Measurements from ENCODE around the gene EPS15.
A peak's percentile ranks its signal among the peaks of the same experiment; 100 is the strongest.

The EPS15 gene

GRCh38 chr1:51331206-51332100 lies 187.6 kb downstream of the EPS15 start (continued):
- TF ChIP-seq KLF7 (tag by site-specific recombination; IDR thresholded peaks at IDR 0.05; ENCODE audit: borderline replicate concordance) (no peak), SP2 (tag by site-specific recombination; IDR thresholded peaks at IDR 0.05) (peak; percentile 14), OVOL3 (tag by site-specific recombination; IDR thresholded peaks at IDR 0.05) (no peak), ZNF701 (tag by site-specific recombination; IDR thresholded peaks at IDR 0.05) (no peak), ZNF514 (tag by site-specific recombination; IDR thresholded peaks at IDR 0.05) (no peak), KLF17 (tag by site-specific recombination; IDR thresholded peaks at IDR 0.05) (peak; percentile 60), PATZ1 (tag by site-specific recombination; IDR thresholded peaks at IDR 0.05) (peak; percentile 63), ZNF302 (tag by site-specific recombination; IDR thresholded peaks at IDR 0.05; ENCODE audit: low read depth) (no peak), ZNF174 (tag by site-specific recombination; IDR thresholded peaks at IDR 0.05) (no peak), IKZF3 (tag by site-specific recombination; IDR thresholded peaks at IDR 0.05) (0 out of 2 replicates have a peak, but pooled peaks have one; percentile 6), ZNF692 (tag by site-specific recombination; IDR thresholded peaks at IDR 0.05) (peak; percentile 44; the same call in 1 of the 2 replicates), ZFP37 (tag by site-specific recombination; IDR thresholded peaks at IDR 0.05) (0 out of 2 replicates have a peak, but pooled peaks have one; percentile 24), MZF1 (tag by site-specific recombination; IDR thresholded peaks at IDR 0.05; ENCODE audit: borderline replicate concordance) (no peak), ZNF211 (tag by site-specific recombination; IDR thresholded peaks at IDR 0.05; ENCODE audit: low read depth) (no peak), EGR2 (tag by site-specific recombination; IDR thresholded peaks at IDR 0.05; ENCODE audit: low read depth) (no peak), ZNF280D (tag by site-specific recombination; IDR thresholded peaks at IDR 0.05) (no peak), ZNF513 (tag by site-specific recombination; IDR thresholded peaks at IDR 0.05) (peak; percentile 54), KLF9 (tag by site-specific recombination; IDR thresholded peaks at IDR 0.05; ENCODE audit: low read depth) (no peak), ZNF660 (tag by site-specific recombination; IDR thresholded peaks at IDR 0.05) (no peak; the same call in 1 of the 2 replicates), ZNF280C (tag by site-specific recombination; IDR thresholded peaks at IDR 0.05) (no peak), ZEB2 (tag by site-specific recombination; IDR thresholded peaks at IDR 0.05) (0 out of 2 replicates have a peak, but pooled peaks have one; percentile 12), FEZF1 (tag by site-specific recombination; IDR thresholded peaks at IDR 0.05) (peak; percentile 43), HOXA7 (CRISPR knock-in tag; IDR thresholded peaks at IDR 0.05; ENCODE audit: borderline replicate concordance) (no peak)
